K562 (cell line): ENCODE measurements around the gene SYT1. TPM values are rescaled to one million over a fixed set of nuclear protein-coding genes. Genes with fewer than 3 reads are reported as not detected.

Experiments used
- ATAC-seq: fragments of 200-7000 bp; cut with Tn5 transposase; 3 replicates; pipeline ENCODE4 v1.9.1; 2020; ENCODE audit warnings: moderate library complexity
- BruUV-seq: library from RNA; stranded (reverse); fragments of 400-500 nt; replicated peaks from 2 replicates; lab custom pipeline; 2021; lab: Mats Ljungman, UMichigan
- CTCF ChIA-PET: fragments of 300-600 bp; formaldehyde crosslinking; extraction: SDS; loops from one replicate; lab custom pipeline; 2021; ENCODE audit warnings: low intra/inter-chr PET ratio; lab: Yijun Ruan, JAX
- POLR2A ChIA-PET: fragments of 300-600, 350-650 bp; sonication (Branson Sonifier 250); formaldehyde crosslinking; extraction: SDS; loops from one replicate; lab custom pipeline; 2021; ENCODE audit warnings: antibody characterized with exemption, inconsistent platforms; lab: Yijun Ruan, JAX
- DNase-seq, 4 experiments: peaks; one replicate each; pipeline versions ENCODE4 v3.0.0 to v3.0.0-alpha.2; 2011 to 2018; ENCODE audit warnings: low spot score in 3 of 4, mixed read lengths in 3 of 4; ENCODE audit errors: extremely low read depth in 1 of 4
- FAIRE-seq: peaks from 2 replicates; lab custom pipeline; 2011; peaks lifted over from hg19 to GRCh38; lab: Jason Lieb, UNC
- H2AFZ ChIP-seq: 2 replicates; pipeline ENCODE4 v1.6.0; 2011; ENCODE audit warnings: low read depth, low read length, control low read depth, inconsistent platforms
- H3K27ac ChIP-seq: fragments of 200-600 bp; 3 replicates; pipeline ENCODE4 v1.8.0; 2011; ENCODE audit warnings: low read depth, mild to moderate bottlenecking, control low read depth, inconsistent platforms, low read length, moderate library complexity, mixed read lengths; ENCODE audit errors: extremely low read depth
- H3K27me3 ChIP-seq, 2 experiments: fragments of 300-600 bp in 1 of 2; 2 replicates in 1 of 2; 3 replicates in 1 of 2; pipeline versions ENCODE4 v1.6.0 to v1.8.0; 2011; ENCODE audit warnings: inconsistent platforms in 2 of 2, low read length in 2 of 2, mild to moderate bottlenecking in 1 of 2, mixed read lengths in 1 of 2, moderate library complexity in 1 of 2; ENCODE audit not compliant: control insufficient read depth in 2 of 2, insufficient read depth in 2 of 2
- H3K36me3 ChIP-seq: fragments of 300-600 bp; 3 replicates; pipeline ENCODE4 v1.8.0; 2011; ENCODE audit warnings: mild to moderate bottlenecking, low read length, inconsistent platforms; ENCODE audit not compliant: control insufficient read depth, insufficient read depth
- H3K4me1 ChIP-seq, 2 experiments: fragments of 200-600 bp in 1 of 2; replicated peaks in 1 of 2; 2 replicates in 1 of 2; 3 replicates in 1 of 2; pipeline versions ENCODE4 v1.5.1 to v1.8.0; 2011; ENCODE audit warnings: inconsistent platforms in 2 of 2, low read length in 2 of 2, mild to moderate bottlenecking in 1 of 2, mixed read lengths in 1 of 2, moderate library complexity in 1 of 2; ENCODE audit not compliant: control insufficient read depth in 2 of 2, insufficient read depth in 2 of 2
- H3K4me2 ChIP-seq: 2 replicates; pipeline ENCODE4 v1.6.1; 2011; ENCODE audit warnings: low read length, control low read depth, inconsistent platforms, mixed read lengths; ENCODE audit not compliant: insufficient read depth
- H3K4me3 ChIP-seq: fragments of 200-600 bp; sonication (generic), shearing (Covaris generic); 2 replicates; pipeline ENCODE4 v1.5.1; 2016; ENCODE audit warnings: control low read depth, inconsistent platforms
- H3K79me2 ChIP-seq: fragments of 200-600 bp; 3 replicates; pipeline ENCODE4 v1.8.0; 2011; ENCODE audit warnings: low read length, inconsistent platforms; ENCODE audit not compliant: control insufficient read depth, insufficient read depth
- H3K9ac ChIP-seq, 2 experiments: 2 replicates each; pipeline versions ENCODE4 v1.6.0 to v1.6.1; 2011; ENCODE audit warnings: low read depth in 2 of 2, low read length in 2 of 2, control low read depth in 1 of 2, inconsistent platforms in 1 of 2, mild to moderate bottlenecking in 1 of 2, mixed read lengths in 1 of 2; ENCODE audit not compliant: insufficient read depth in 1 of 2
- H3K9me1 ChIP-seq: one replicate; pipeline ENCODE4 v1.6.0; 2011; ENCODE audit warnings: inconsistent platforms, mild to moderate bottlenecking, low read length, moderate library complexity; ENCODE audit not compliant: control insufficient read depth, insufficient read depth
- H3K9me3 ChIP-seq: replicated peaks from 2 replicates; pipeline ENCODE4 v1.5.1; 2011; ENCODE audit warnings: low read depth, low read length, inconsistent platforms; ENCODE audit not compliant: control insufficient read depth, insufficient read depth
- H4K20me1 ChIP-seq: replicated peaks from 2 replicates; pipeline ENCODE4 v1.6.1; 2011; ENCODE audit warnings: low read length, inconsistent platforms, mixed read lengths; ENCODE audit not compliant: control insufficient read depth, insufficient read depth
- CHAMP1 ChIP-seq: fragments of 450-650 bp; IDR thresholded peaks from 2 replicates; pipeline ENCODE4 v1.6.1; 2016; ENCODE audit warnings: mild to moderate bottlenecking
- DMBX1 ChIP-seq: fragments of 250-450 bp; sonication (Bioruptor Pico); IDR thresholded peaks from 2 replicates; pipeline ENCODE4 v1.8.0; 2022; ENCODE audit warnings: inconsistent platforms, mild to moderate bottlenecking, moderate library complexity, borderline replicate concordance
- IRF2 ChIP-seq: sonication (generic); formaldehyde crosslinking; IDR thresholded peaks from 2 replicates; pipeline ENCODE4 v1.8.1; 2022; ENCODE audit warnings: mild to moderate bottlenecking, missing genetic modification reagents
- RBM15 ChIP-seq: fragments of 200-400 bp; formaldehyde crosslinking; IDR thresholded peaks from 2 replicates; pipeline ENCODE4 v1.6.1; 2018; ENCODE audit warnings: mild to moderate bottlenecking, low read length, moderate library complexity; ENCODE audit not compliant: insufficient read depth
- WGBS: fragments of 100-300 bp; shearing (Covaris generic); methylation state at CpG from one replicate; pipeline ENCODE4 v1.1.6; 2016; ENCODE audit warnings: low coverage, mixed read lengths; ENCODE audit not compliant: insufficient coverage; ENCODE audit errors: missing lambda C conversion rate; 5-methylcytosine and 5-hydroxymethylcytosine counted together
- in situ Hi-C: fragments of 300-500 bp; cut with MboI; formaldehyde crosslinking; loops from 4 replicates; pipeline ENCODE4 v1.15.0; 2018; ENCODE audit warnings: inconsistent platforms, mixed read lengths
- intact Hi-C: fragments of 100-400 bp; cut with micrococcal nuclease; formaldehyde crosslinking; loops from 2 replicates; pipeline ENCODE4 v1.14.2; 2022
- polyA plus RNA-seq, 8 experiments: library from polyadenylated mRNA; depleted of rRNA in 4 of 8; stranded (reverse) in 5 of 8; unstranded in 3 of 8; fragments of >200 nt; fragmentation: Nextera tagmentation in 2 of 8; fragmentation: Illumina TruSeq in 1 of 8; extraction: Ambion mirVana in 2 of 8; extraction: Trizol in 1 of 8; gene quantifications; 2 replicates each; pipeline versions ENCODE4 v1.2.1 to v1.2.3, GENCODE V29; 2011 to 2014; ENCODE audit warnings: inconsistent platforms in 1 of 8, missing spikeins in 1 of 8
- total RNA-seq, 7 experiments: library from RNA; depleted of rRNA in 6 of 7; stranded (reverse); fragments of >200 nt in 6 of 7; fragmentation: Illumina TruSeq in 2 of 7; extraction: Trizol in 2 of 7; gene quantifications; 2 replicates each; pipeline versions ENCODE4 v1.2.1 to v1.2.3, GENCODE V29; 2011 to 2021; ENCODE audit warnings: low replicate concordance in 1 of 7
- TF ChIP-seq, protein P1 (sequence below): fragments of 200-800 bp; sonication (Bioruptor generic); IDR thresholded peaks from 2 replicates; pipeline ENCODE4 v1.6.1; 2017; ENCODE audit warnings: missing genetic modification characterization, missing compliant biosample characterization

Gene SYT1
- total and polyA plus RNA-seq, 9 of the 15 experiments (the other 6 are each of a cell fraction or from before 2014, with no cell fraction given): 0.03 to 0.13 (median 0.07) TPM; not detected in 4

DNA sequence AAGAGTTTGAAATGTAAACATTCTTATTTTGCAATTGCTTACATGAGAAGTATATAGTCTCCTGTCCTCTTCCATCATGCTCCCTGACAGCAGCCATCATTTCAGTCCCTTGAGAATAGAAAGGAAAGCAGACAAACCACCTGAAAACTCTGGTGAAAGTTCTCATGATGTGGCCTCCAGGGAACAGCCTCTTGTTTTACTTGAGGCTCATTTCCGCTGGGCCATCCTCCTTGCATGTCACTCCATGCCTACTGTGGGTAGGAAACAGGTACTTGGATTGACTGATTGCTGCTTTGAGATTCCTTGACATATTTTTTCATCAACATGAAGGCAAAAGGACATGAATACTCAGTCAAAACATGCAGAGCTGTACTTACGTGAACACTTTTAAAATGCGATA, 6.0 kb downstream of the SYT1 start:
- H3K27ac ChIP-seq: no peak overlapping the region
- H3K9me1 ChIP-seq: no peaks in the 10 kb centered on the region
- H4K20me1 ChIP-seq: no peaks in the 10 kb centered on the region
- ChIA-PET POLR2A (no interaction called here), CTCF (no interaction called here)
- no peak overlapping the region for H3K4me2 ChIP-seq
- no peaks in the 10 kb centered on the region for H3K79me2 ChIP-seq
- no peaks in the 10 kb centered on the region for H3K36me3 ChIP-seq
- 2% methylated on average over 3 of the region's 3 CpGs for WGBS
- FAIRE-seq (no peak), DNase-seq (no peak), ATAC-seq (no peak)
- no peak overlapping the region for H3K4me3 ChIP-seq
- no peak overlapping the region for H2AFZ ChIP-seq
- H3K9me3 ChIP-seq: no peaks in the 10 kb centered on the region
- H3K9ac ChIP-seq: no peak overlapping the region
- no peaks in the 10 kb centered on the region for H3K4me1 ChIP-seq
- TF ChIP-seq CHAMP1: no peak
- no peaks in the 10 kb centered on the region for H3K27me3 ChIP-seq
- intact Hi-C loops: no loop called here
- no TSS peak for BruUV-seq
- in situ Hi-C loops: no loop called here

- ATAC-seq (no peak), FAIRE-seq (no peak)
- CTCF ChIA-PET: no interaction called here
- TF ChIP-seq RBM15 (no peak), IRF2 (CRISPR knock-in tag) (no peak), DMBX1 (CRISPR knock-in tag) (no peak)
- TF ChIP-seq, protein P1, sequence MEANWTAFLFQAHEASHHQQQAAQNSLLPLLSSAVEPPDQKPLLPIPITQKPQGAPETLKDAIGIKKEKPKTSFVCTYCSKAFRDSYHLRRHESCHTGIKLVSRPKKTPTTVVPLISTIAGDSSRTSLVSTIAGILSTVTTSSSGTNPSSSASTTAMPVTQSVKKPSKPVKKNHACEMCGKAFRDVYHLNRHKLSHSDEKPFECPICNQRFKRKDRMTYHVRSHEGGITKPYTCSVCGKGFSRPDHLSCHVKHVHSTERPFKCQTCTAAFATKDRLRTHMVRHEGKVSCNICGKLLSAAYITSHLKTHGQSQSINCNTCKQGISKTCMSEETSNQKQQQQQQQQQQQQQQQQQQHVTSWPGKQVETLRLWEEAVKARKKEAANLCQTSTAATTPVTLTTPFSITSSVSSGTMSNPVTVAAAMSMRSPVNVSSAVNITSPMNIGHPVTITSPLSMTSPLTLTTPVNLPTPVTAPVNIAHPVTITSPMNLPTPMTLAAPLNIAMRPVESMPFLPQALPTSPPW: no peak
Measured at GRCh38 chr12:78871566-78871965, 7.0 kb downstream of the SYT1 start.

More at GRCh38 chr12:78871566-78871965, 7.0 kb downstream of the SYT1 start:
- H3K27me3 ChIP-seq: no peaks in the 10 kb centered on the region
- no peak overlapping the region for H3K4me2 ChIP-seq
- WGBS: 0% methylated on average over 2 of the region's 2 CpGs
- no peak overlapping the region for H3K4me3 ChIP-seq
- H2AFZ ChIP-seq: no peak overlapping the region
- in situ Hi-C loops (no loop called here), intact Hi-C loops (no loop called here)
- H3K36me3 ChIP-seq: no peaks in the 10 kb centered on the region
- H3K79me2 ChIP-seq: no peaks in the 10 kb centered on the region
- H3K9me1 ChIP-seq: no peaks in the 10 kb centered on the region
- DNase-seq: no peak
- BruUV-seq: no TSS peak
- H3K9me3 ChIP-seq: no peaks in the 10 kb centered on the region
- no peaks in the 10 kb centered on the region for H4K20me1 ChIP-seq
- no peak overlapping the region for H3K27ac ChIP-seq
- POLR2A ChIA-PET: no interaction called here
- H3K4me1 ChIP-seq: no peaks in the 10 kb centered on the region
- no peak overlapping the region for H3K9ac ChIP-seq
